Lower leg skin (tissue), 3 donors: ENCODE data around the gene GDPD4.

ENCODE experiments used
- CTCF ChIP-seq, 3 donors: fragments of 450-650 bp; IDR thresholded peaks; one replicate each; pipeline ENCODE4 v1.5.1; 2016; ENCODE audit warnings: antibody characterized with exemption in 3 of 3, mild to moderate bottlenecking in 3 of 3, moderate library complexity in 2 of 3
- POLR2A ChIP-seq, 2 donors: fragments of 450-650 bp; IDR thresholded peaks; one replicate each; pipeline ENCODE4 v1.6.1; 2016 to 2017; ENCODE audit warnings: antibody characterized with exemption in 2 of 2, mild to moderate bottlenecking in 1 of 2, moderate library complexity in 1 of 2

- TF ChIP-seq CTCF (IDR thresholded peaks at IDR 0.05) (no peak), POLR2A (IDR thresholded peaks at IDR 0.05) (no peak)
These were observed 95.8 kb downstream of the GDPD4 start for GRCh38 chr11:77205467-77206263.
